ENCODE measurements around the gene GALNTL6.

The GALNTL6 gene

DNA sequence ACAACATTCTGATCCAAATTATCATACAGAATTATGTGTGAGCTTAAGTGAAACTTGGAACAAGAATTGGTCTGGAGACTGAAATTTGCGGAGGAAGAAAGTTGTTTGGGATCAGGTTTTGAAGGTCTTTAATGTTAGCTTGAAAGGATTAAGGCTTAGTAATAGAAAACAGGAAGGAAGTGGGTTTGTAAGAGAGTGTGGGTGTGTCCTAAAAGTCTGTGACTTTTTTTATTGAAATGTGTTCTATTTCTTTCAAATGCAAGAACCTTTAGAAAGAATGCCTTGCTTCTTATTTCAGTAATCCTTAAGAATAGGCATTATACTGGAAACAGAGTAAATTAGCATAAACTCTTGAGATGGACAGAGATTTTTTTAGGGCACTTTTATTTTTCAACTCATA lies 198.0 kb downstream of the GALNTL6 start:
- Mint-ChIP-seq H3K27me3 (no peaks in the 10 kb centered on the region), H3K9me3 (peaks cover 6 to 8% of the 10 kb centered on the region in 2 donors), H3K27ac (no peak overlapping the region), H3K4me1 (no peaks in the 10 kb centered on the region), H3K4me3 (no peak overlapping the region)
- no peak for DNase-seq
- no peak for ATAC-seq

DNA sequence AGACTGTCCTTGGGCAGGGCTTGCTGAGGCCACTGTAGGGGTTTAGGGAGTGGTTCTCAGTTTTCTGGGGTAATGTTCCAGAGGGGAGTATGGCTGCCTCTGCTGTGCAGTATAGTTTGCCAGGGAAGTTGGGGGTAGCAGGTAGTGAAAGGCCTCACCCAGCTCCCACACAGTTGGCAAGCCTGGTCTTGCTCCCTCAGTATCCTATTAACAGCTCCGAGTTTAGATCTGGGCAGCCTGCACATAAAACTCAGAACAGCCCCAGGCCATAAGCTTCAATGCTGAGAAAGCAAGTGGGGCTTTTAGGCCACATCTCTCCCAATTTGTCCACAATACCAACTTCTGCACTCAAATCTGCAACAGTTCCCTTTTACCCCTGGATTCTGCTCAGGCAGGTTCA lies 205.2 kb downstream of the GALNTL6 start:
- ATAC-seq = no peak
- Mint-ChIP-seq H3K27ac (no peak overlapping the region), H3K4me1 (no peaks in the 10 kb centered on the region), H3K4me3 (no peak overlapping the region), H3K9me3 (peaks cover 10 to 26% of the 10 kb centered on the region in 2 donors), H3K27me3 (no peaks in the 10 kb centered on the region)
- DNase-seq = no peak

GRCh38 chr4:172035562-172035961 lies 222.4 kb downstream of the GALNTL6 start:
- no peak overlapping the region for H3K27ac Mint-ChIP-seq
- no peaks in the 10 kb centered on the region for H3K27me3 Mint-ChIP-seq
- H3K9me3 Mint-ChIP-seq = no peaks in the 10 kb centered on the region
- no peaks in the 10 kb centered on the region for H3K4me1 Mint-ChIP-seq
- ATAC-seq = no peak
- H3K4me3 Mint-ChIP-seq = no peak overlapping the region
- no peak for DNase-seq

DNA sequence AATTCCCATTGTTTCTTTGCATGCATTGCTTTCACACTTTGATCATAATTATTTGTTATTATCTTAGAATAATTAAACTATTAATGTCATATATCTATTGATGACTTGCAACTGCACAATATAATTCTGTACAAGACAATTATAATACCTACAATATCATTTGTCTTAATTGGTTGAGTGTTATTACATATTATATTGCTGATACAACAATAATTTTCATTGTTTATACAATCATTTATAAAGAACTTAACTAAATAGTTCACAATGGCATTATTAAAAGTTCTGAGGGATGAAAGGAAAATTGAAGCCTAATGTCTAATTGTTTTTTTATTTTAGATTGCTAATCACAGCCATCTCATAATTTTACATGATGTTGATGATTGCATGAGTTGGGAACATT lies 227.6 kb downstream of the GALNTL6 start:
- H3K9me3 Mint-ChIP-seq = no peaks in the 10 kb centered on the region
- DNase-seq (no peak), ATAC-seq (no peak)
- H3K27ac Mint-ChIP-seq = no peak overlapping the region
- H3K27me3 Mint-ChIP-seq = no peaks in the 10 kb centered on the region
- H3K4me3 Mint-ChIP-seq = no peak overlapping the region
- no peaks in the 10 kb centered on the region for H3K4me1 Mint-ChIP-seq

DNA sequence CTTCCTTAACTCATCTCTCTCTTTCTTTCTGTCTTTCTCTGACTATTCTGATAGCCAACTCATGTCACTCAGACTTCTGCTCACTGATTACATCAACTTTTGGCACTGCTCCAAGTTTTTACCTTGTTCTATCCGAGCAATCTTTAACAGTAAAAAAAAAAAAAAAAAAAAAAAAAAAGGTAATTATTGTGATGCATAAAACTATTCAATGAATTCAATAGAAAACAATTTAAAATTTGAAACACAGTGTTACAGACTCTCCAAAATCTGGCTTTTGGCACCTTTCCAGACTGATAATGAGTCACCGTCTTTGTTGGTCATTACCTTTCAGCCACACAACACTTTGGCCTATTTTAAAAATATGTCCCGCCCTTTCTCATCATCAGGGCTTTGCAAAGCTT lies 229.5 kb downstream of the GALNTL6 start:
- Mint-ChIP-seq H3K4me3 (no peak overlapping the region), H3K27ac (no peak overlapping the region), H3K9me3 (peaks cover 0 to 5% of the 10 kb centered on the region in 2 donors), H3K4me1 (no peaks in the 10 kb centered on the region), H3K27me3 (no peaks in the 10 kb centered on the region)
- ATAC-seq (no peak), DNase-seq (no peak)

- H3K27ac Mint-ChIP-seq = no peak overlapping the region
- H3K4me3 Mint-ChIP-seq = no peak overlapping the region
- no peaks in the 10 kb centered on the region for H3K27me3 Mint-ChIP-seq
- H3K9me3 Mint-ChIP-seq = peaks cover 0 to 5% of the 10 kb centered on the region in 2 donors
- no peaks in the 10 kb centered on the region for H3K4me1 Mint-ChIP-seq
- ATAC-seq (no peak), DNase-seq (no peak)
Measured at GRCh38 chr4:172045981-172046380, 232.8 kb downstream of the GALNTL6 start.

DNA sequence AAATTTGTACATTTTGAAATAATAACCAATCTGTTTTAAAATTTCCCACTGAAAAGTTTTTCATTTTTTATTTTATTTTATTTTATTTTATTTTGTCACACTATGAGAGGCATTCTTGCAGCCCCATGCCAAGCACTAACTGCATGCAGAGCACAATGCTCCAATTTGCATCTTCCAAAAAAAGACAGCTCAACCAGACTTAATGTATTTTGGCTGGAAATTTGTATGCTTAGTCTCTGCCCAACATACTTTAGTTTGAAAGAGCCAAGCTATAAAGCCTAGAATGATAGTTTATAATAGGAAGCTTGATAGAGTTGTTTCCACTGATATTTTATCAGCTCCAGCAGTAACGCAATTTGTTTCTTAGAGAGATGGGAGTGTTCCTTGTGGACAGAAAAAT lies 235.5 kb downstream of the GALNTL6 start:
- H3K27me3 Mint-ChIP-seq = no peaks in the 10 kb centered on the region
- no peak for DNase-seq

GRCh38 chr4:172050911-172051310 lies 237.7 kb downstream of the GALNTL6 start:
- Mint-ChIP-seq H3K4me1 (no peaks in the 10 kb centered on the region), H3K4me3 (no peak overlapping the region), H3K9me3 (peaks cover 0 to 5% of the 10 kb centered on the region in 2 donors), H3K27me3 (no peaks in the 10 kb centered on the region), H3K27ac (no peak overlapping the region)
- no peak for ATAC-seq
- no peak for DNase-seq

More for the DNA sequence above, 235.5 kb downstream of the GALNTL6 start:
- no peak for ATAC-seq
- no peak overlapping the region for H3K27ac Mint-ChIP-seq
- no peaks in the 10 kb centered on the region for H3K4me1 Mint-ChIP-seq
- H3K4me3 Mint-ChIP-seq = no peak overlapping the region
- peaks cover 0 to 5% of the 10 kb centered on the region in 2 donors for H3K9me3 Mint-ChIP-seq

- Mint-ChIP-seq H3K27me3 (no peaks in the 10 kb centered on the region), H3K9me3 (no peaks in the 10 kb centered on the region), H3K27ac (no peak overlapping the region), H3K4me3 (no peak overlapping the region), H3K4me1 (no peaks in the 10 kb centered on the region)
- ATAC-seq (no peak), DNase-seq (no peak)
Measured at GRCh38 chr4:172055046-172055445, 241.8 kb downstream of the GALNTL6 start.

DNA sequence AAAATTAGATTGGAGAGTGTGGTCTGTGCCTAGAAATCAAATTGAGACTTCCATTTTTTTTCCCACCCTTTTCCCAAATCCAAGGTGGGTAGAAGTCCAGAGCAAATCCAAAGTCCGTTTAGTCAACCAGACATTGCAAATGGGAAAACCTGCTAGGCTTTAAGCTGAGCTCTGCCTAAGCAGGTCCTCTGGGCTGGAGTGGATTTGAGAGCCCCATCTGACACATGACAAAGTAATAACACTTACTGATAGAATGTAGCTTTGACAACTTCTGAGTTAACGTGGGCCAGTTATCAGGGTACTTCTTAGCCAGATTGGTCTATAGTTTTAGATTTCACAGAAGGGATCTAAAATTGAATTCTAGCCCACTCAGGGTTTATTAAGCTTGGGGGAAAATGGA lies 242.3 kb downstream of the GALNTL6 start:
- H3K4me1 Mint-ChIP-seq = no peaks in the 10 kb centered on the region
- no peaks in the 10 kb centered on the region for H3K27me3 Mint-ChIP-seq
- DNase-seq = no peak
- no peak overlapping the region for H3K4me3 Mint-ChIP-seq
- no peak overlapping the region for H3K27ac Mint-ChIP-seq
- H3K9me3 Mint-ChIP-seq = no peaks in the 10 kb centered on the region
- ATAC-seq = no peak

- ATAC-seq = no peak
- Mint-ChIP-seq H3K4me3 (no peak overlapping the region), H3K4me1 (no peaks in the 10 kb centered on the region)
Measured at GRCh38 chr4:172061204-172061603, 248.0 kb downstream of the GALNTL6 start.

DNA sequence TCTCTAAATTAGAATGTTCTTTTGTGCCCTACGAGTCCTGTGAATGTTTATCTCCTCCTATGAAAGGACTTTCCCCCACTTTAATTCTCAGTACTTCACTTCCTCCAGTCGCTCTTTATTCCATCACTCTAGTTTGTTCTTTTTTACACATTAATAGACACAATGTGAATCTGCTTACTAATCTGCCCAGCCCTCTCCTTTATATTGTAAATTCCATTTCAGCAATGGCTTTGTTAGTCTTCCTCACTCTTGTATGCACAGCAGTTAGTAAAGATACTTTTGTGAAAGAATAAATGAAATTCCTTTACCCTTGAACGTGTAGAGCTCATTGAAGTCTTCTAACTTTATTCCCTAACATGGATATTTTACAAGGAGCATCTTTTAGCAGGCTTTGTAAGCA lies 255.3 kb downstream of the GALNTL6 start:
- DNase-seq (no peak), ATAC-seq (no peak)
- peaks cover 5 to 23% of the 10 kb centered on the region in 2 donors for H3K9me3 Mint-ChIP-seq
- no peak overlapping the region for H3K27ac Mint-ChIP-seq
- H3K4me3 Mint-ChIP-seq = no peak overlapping the region
- H3K4me1 Mint-ChIP-seq = no peaks in the 10 kb centered on the region
- no peaks in the 10 kb centered on the region for H3K27me3 Mint-ChIP-seq

More at GRCh38 chr4:172061204-172061603, 248.0 kb downstream of the GALNTL6 start:
- no peaks in the 10 kb centered on the region for H3K27me3 Mint-ChIP-seq
- H3K9me3 Mint-ChIP-seq = peaks cover 3 to 15% of the 10 kb centered on the region in 2 donors
- no peak overlapping the region for H3K27ac Mint-ChIP-seq
- DNase-seq = no peak

- DNase-seq (no peak), ATAC-seq (no peak)
- no peak overlapping the region for H3K27ac Mint-ChIP-seq
- no peaks in the 10 kb centered on the region for H3K4me1 Mint-ChIP-seq
- H3K9me3 Mint-ChIP-seq = peaks cover 5% of the 10 kb centered on the region in 2 donors
- no peaks in the 10 kb centered on the region for H3K27me3 Mint-ChIP-seq
- no peak overlapping the region for H3K4me3 Mint-ChIP-seq
Measured at GRCh38 chr4:172073590-172073989, 260.4 kb downstream of the GALNTL6 start.

DNA sequence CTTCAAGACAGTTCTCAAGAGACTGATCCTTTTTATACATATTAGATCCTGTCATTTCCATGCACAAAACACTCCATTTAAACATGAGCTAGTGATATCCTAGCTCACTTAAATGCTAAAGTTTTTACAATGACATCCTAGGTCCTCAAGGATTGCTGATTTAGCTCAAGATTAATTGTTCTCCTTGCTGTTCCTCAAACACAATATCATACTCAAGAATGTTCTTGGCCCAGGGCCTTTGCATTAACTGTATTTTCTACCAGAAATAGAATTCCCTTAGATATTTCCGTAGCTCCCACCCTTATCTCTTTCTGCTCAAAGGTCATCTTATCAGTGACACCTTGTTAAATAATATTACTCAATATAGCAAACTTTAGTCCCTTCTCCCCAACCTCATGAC lies 270.1 kb downstream of the GALNTL6 start:
- no peak for ATAC-seq

DNA sequence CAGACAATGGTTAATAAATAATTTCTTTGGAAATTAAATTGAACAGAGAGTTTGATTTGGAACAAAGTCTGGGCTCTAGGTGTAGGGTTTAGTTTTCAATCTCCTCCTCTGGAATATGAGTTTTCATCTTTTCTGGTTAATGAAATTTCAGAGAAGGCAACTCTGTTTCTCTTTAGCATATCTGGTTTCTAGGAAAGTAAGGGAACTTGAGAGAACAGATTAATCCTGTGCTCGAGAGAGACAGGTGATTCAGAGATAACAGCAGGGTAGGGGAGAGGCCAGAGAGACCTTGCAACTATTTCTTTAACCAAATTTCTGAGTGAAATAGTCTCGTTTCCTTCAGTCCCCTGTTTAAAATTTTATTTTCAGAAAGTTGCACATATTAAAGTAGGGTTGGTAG lies 275.4 kb downstream of the GALNTL6 start:
- H3K27me3 Mint-ChIP-seq = no peaks in the 10 kb centered on the region
- DNase-seq (no peak), ATAC-seq (no peak)
- H3K9me3 Mint-ChIP-seq = peaks cover 6 to 7% of the 10 kb centered on the region in 2 donors
- H3K4me1 Mint-ChIP-seq = no peaks in the 10 kb centered on the region
- H3K4me3 Mint-ChIP-seq = no peak overlapping the region
- no peak overlapping the region for H3K27ac Mint-ChIP-seq

More for the DNA sequence above, 270.1 kb downstream of the GALNTL6 start:
- H3K27ac Mint-ChIP-seq = no peak overlapping the region
- H3K27me3 Mint-ChIP-seq = no peaks in the 10 kb centered on the region
- no peak overlapping the region for H3K4me3 Mint-ChIP-seq
- peaks cover 0 to 5% of the 10 kb centered on the region in 2 donors for H3K9me3 Mint-ChIP-seq
- no peak for DNase-seq
- no peaks in the 10 kb centered on the region for H3K4me1 Mint-ChIP-seq

DNA sequence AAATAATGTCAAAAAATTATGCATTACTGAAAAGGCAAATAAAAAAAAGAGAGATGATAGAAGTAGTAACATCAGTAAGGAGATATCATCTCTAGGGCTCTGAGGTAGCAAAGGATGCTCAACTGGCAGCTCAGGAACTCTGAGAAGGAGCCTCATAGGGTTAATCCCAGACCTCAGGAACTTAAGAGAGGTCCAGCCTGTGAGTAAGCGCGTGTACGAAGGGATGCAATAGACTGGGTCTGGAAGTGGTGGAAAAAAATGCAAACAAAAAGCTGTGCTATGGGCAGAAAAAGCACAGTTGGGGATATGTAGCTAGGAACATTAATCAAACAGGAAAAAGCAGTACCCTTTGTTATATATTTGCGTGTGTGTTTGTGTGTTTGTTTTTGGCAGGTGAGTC lies 282.0 kb downstream of the GALNTL6 start:
- ATAC-seq (no peak), DNase-seq (no peak)
- Mint-ChIP-seq H3K27me3 (no peaks in the 10 kb centered on the region), H3K4me1 (no peaks in the 10 kb centered on the region), H3K9me3 (peaks cover 6 to 7% of the 10 kb centered on the region in 2 donors), H3K4me3 (no peak overlapping the region), H3K27ac (no peak overlapping the region)

- Mint-ChIP-seq H3K27ac (no peak overlapping the region), H3K27me3 (no peaks in the 10 kb centered on the region), H3K9me3 (peaks cover under 1 to 5% of the 10 kb centered on the region in 2 donors), H3K4me3 (no peak overlapping the region), H3K4me1 (no peaks in the 10 kb centered on the region)
- DNase-seq (no peak), ATAC-seq (no peak)
Measured at GRCh38 chr4:172096786-172097185, 283.6 kb downstream of the GALNTL6 start.
